Ramos (cell line): ENCODE data around the gene ZNF692.
"Not testable (repeated sequence)": the region's sequence is repeated elsewhere in the genome, so short reads cannot be mapped to it uniquely, and the experiment has no call there.

ENCODE experiments used
- in situ Hi-C: fragments of 300-500 bp; cut with MboI; formaldehyde crosslinking; loops from one replicate; pipeline ENCODE4 v1.14.3; 2022; ENCODE audit warnings: low sequenced_read_pairs; ENCODE audit not compliant: unreplicated experiment

The ZNF692 gene

DNA sequence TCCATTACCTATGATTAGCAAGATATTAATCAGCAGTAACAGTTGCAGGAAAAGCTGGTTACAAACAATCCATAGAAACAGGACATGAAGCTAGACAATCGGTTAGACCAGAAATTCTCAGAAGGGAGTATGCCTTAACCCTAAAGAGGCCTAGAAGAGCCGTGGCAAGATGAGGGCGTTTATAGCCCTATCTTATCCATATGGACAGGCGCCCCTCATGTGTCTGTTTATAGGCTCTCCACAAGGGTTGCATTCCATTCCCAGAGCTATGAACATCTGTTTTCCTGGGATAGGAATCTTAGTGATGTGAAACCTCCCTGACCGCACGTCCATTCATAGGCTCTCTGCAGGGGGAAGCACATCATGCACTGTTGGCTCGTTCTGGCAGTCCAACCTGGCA lies 23.5 kb upstream of the ZNF692 start:
- in situ Hi-C loops: not testable (repeated sequence)

DNA sequence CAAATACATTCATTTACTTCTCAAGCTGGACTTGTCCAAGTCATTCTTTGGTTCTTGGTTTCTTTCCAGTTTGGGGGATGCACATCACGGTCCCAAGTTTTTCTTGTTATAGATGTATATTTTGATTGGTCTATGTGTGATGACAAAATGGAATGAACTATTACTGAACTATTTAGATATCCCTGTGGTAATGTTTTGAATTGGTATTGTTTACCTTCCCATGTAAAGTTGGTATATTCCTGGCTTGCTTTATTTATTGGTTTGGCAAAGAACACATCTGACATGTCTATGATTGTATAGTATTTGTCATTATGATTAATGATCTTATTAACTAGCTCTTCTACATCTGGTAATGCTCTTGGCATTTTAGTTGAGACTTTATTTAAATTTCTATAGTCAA lies 22.4 kb upstream of the ZNF692 start:
- in situ Hi-C loops: no loop called here

DNA sequence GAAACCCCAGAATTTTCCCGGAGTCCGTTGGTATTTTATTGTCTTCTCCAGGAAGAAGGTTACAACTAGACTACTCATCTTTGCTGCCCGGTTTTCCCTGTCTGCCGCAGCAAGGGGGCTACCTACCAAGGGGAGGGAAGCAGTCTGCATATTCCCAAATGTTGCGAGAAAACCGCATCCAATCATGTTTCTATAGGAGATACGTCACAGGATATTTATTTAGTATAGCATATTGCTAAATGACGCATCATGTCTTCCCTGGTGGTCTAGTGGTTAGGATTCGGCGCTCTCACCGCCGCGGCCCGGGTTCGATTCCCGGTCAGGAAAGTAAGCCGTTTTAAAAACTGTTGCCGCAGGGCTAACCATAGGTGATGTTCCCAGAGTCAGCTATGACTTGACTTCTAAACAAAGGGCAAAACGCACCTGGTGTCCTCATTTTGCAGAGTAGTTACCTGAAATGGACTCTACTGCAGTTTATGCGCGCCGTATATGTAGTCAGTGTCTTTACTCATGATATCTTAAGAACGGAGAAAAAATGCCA lies 15.2 kb upstream of the ZNF692 start:
- in situ Hi-C loops: no loop called here

DNA sequence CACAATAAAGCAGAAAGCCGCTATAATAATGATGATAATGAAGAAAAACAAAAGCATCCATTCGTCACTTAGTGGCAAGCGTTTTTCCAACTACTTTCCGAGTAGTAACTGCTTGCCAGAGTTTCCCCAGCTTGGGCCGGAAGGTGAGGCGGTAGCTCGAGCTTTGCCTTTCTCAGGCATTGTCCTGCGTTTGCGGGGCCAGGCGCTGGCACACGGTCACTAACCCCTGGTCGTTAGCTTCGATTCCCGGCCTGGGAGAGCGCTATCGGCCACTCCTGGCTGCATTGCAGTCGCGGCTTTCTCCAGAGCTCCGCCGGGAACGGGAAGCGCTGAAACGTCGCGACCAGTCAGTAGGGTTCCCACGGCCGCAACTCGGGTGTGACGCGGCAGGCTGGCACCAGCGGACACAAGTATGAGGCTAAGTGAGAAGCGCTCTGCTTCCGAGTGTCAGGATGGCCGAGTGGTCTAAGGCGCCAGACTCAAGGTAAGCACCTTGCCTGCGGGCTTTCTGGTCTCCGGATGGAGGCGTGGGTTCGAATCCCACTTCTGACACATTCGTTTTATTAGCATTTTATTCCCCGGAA lies 14.6 kb upstream of the ZNF692 start:
- in situ Hi-C loops: no loop called here

DNA sequence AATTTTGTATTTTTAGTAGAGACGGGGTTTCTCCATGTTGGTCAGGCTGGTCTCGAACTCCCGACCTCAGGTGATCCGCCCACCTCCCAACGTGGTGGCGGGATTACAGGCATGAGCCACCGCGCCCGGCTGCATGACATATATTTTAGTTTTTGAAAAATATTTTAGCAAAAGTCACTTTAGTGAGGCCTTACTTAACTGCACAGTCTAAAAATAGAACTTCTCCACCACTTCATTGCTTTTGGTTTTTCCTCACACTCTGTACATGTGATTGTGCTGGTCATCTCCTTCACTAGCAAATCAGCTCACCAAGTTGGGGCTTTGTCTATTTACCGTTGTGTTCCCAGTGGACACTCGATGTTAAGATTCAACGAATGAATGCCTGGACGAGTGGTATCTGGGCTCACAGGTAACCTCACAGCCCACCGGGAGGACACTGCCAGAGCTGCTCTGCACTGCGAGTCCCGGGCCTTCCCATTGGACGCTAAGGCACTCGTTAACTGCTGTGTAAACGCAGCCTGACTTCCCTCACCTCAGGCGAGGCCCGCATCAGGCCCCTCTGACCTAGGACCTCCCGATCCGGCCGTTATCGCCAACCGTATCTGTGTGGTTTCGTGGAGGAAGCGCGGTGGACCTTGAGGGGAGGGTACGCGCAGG lies 14.0 kb upstream of the ZNF692 start:
- in situ Hi-C loops: no loop called here

DNA sequence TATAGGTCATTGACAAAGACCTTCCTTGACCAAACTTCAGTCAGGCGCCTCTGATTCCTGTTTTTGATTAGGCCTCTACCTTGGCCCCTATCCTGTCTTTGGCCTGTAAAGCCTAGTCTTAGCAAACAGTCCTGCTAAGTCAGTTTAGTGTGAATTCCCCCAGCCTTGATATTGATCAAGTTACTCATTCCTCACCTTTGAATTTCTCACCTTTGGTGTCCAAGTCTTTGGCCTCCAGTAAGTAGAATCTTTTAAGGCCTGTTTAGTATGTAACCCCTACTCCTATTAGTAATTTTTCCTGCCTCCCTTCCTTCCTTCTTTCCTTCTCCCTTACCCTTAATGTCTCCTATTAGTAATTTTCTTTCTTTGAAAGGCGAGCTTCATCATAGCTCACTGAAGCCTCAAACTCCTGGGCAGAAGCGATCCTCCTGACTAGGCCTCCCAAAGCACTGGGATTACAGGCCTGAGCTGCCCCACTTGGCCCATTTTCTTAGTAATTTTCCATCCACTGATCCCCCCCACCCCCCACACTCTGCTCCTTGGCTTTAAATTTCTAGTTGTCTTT lies 13.0 kb upstream of the ZNF692 start:
- in situ Hi-C loops: no loop called here

DNA sequence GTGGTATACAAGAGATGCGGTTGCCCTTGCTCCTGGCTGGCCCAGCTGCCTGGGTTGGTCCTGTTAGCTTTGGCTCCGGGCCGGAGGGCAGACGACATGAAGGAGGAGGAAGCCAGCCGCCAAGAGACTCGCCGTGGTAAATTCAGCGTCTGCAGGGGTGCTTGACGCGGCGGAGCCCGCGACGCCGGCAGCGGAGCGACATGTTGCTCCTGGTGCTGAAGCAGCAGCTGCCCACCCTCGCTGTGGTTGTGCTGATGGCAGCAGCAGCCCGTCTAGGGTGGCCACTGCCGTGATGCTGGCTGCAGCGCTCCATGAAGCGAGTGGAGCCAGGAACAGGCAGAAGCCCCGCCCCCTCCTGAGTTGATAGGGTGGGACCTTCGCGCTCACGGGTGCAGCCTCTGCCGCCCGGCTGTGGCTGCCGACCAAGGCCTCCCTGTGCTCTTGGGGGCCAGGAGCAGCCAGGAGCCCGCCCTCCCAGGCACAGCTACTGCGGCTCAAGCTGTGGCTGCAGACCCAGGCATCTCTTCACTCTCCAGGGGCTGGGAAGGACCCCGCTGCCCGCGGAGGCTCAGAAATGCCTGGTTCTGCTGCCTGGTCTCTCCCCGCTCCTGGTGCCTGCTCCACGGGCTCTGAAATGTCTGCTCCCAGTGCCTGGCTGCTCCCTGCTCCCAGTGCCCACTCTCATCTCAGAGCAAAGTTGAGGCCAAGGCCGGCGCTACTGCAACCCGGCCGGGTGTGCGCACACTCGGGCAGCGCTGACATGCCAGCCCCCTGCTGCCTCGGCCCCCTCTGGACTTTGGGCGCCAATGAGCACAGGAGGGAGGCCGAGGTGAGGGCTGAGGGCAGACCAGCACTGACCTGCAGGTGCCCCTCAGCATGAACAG lies 4.4 kb upstream of the ZNF692 start:
- in situ Hi-C loops: no loop called here

DNA sequence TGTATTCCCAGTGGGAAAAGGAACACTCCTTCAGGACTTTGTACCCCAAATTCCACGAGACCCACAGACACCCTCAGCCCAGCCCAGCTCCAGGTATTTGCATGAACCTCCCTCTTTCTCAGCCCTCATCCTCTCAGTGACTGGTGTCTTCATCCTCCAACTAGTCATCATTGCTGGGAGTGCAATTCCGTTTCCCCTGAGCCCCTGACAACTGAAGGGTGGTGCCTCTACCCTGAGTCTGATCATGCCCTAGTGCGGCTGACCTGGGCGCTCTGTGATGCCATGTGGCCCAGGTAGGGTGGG lies 3.8 kb upstream of the ZNF692 start:
- in situ Hi-C loops: no loop called here

DNA sequence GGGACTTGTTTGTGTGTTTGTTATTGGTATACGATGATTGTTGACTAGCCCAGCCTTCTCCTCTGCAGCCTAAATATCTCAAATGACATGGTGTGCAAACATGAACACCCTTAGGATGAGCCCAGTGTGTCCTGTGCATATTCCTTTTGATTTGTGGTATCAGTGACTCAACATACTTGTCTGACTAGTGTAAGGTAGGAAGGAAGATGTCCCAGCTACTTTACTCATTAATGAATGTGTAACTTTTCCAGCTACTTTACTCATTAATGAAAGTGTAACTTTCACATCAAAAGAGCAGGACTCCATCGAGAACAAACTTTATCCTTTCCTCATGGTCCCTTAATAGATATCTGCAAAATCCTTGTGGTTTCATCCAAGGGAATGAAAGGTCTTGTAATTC lies 2.7 kb upstream of the ZNF692 start:
- in situ Hi-C loops: no loop called here

DNA sequence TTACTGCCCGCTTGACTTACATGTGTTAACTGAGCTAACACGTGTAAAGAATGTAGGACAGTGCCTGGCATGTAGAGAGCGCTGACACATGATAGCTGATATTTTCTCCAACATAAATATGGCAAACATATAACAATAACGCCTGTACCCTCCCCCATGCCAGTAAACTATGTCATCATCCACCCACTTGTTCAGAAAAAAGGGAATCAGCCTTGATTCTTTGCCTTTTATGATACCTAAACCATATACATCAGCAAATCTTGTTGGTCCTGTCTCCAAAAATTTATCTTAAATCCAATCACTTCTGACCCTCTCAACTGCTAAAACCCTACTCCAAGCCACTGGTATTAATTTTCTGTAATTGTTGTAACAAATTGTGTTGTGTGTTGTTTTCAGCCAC lies 1.1 kb upstream of the ZNF692 start:
- in situ Hi-C loops: no loop called here

DNA sequence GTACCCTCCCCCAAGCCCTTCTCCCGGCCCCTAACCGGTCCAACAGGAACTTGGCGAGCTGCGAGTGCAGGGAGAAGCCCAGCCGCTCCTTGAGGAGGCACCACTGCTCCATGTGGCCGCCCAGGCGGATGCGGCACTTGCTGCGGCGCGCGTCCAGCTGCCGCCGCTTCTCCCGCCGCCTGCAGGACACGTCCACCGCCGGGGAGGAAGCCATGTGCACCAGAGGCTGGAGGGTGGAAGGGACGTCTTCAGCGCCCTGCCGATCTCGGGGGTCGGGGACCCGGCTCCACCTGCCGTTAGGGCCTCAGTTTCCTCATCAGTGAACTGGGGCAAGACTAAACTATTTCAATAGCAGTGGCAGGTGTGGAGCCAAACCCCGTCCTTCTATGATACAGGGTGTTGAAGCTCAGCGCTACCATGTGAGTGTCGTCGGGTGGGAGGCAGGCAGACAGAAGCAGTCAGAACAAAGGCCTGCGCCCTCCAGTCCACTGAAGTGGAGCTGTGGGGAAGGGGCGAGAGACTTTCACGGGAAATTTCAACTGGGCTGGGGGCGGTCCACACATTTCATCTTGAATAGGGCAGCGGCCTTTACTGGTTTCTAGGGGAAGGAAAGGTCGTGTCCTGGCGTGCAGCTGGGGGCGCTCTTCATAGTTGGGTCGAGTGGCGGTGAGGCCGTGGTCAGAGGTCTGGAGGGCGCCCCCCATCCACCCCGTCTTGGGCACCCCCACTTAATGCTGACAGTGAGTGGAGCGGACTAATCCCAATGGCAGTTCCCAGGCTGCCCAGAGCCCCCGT lies 592 bp downstream of the ZNF692 start:
- in situ Hi-C loops: no loop called here

DNA sequence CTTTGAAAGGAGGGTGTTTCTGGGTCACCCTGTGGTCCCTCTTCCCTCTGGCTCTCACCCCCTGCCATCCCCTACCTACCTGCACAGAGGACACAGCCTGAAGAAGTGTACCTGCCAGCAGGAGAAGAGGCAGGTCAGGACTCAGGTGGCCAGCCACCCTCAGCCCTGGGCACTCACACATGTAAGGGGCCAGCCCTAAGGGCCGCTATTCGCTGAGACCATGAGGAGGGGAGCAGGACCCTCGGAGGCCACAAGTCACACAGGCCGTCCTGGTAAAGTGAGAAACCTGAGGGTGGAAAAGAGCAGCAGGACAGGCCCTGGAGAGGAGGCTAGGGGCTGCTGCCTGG lies 1.2 kb downstream of the ZNF692 start:
- in situ Hi-C loops: no loop called here

DNA sequence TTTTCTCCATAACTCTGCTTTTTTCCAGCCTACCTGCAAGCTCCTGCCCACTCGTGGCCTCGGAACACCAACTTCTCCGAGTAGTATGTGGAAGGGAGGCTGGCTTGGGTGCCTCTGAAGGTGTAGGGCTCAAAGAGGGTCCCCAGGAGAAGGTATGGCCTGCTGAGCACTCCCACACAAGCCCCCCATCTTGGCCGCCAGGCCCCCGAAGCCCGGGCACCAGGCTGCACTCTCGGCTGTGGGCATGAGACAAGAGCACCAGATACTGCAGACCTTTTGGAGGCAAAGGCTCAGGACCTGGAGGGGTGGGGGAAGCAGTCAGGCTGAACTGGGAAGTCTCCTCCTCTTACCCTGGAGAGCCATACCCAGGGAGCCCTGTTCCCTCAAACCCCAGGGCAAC lies 1.7 kb downstream of the ZNF692 start:
- in situ Hi-C loops: no loop called here

DNA sequence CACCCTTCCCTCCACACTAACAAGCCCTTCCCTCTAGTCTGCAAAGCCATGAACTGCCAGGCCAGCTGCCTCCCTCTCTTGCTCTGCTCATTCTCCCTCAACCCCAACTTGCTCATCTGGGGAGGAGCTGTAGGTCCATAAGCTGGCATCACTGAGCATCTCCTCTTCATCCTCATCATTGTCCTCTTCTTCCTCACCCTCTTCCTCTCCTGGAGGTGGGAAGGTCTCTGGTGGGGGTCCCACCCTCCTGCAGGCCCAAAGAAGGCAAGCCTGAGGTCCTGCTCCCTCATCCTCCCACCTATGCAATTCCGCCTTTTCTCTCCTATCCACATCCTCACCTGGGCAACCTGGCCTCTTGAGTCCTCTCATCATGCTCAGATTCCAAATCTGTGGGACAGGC lies 2.7 kb downstream of the ZNF692 start:
- in situ Hi-C loops: no loop called here

DNA sequence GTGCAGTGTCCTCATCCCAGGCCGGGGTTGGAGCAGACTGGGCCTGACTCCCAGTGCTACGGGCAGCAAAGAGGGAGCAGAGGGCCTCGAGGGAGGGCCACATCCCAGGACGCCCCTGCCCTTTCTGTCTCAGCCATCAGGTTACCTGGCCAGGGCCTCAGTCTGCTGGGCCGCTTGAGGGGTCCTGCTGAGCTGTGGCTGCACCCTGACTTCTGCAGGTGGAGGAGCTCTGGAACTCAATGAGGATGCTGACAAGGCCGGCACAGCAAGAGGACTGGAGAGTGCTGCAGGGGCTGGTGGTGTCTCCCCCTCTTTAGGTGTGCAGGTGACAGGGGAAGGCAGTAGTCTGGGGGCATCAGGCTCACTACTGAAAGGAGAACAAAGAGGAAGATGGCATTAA lies 3.3 kb downstream of the ZNF692 start:
- in situ Hi-C loops: no loop called here

DNA sequence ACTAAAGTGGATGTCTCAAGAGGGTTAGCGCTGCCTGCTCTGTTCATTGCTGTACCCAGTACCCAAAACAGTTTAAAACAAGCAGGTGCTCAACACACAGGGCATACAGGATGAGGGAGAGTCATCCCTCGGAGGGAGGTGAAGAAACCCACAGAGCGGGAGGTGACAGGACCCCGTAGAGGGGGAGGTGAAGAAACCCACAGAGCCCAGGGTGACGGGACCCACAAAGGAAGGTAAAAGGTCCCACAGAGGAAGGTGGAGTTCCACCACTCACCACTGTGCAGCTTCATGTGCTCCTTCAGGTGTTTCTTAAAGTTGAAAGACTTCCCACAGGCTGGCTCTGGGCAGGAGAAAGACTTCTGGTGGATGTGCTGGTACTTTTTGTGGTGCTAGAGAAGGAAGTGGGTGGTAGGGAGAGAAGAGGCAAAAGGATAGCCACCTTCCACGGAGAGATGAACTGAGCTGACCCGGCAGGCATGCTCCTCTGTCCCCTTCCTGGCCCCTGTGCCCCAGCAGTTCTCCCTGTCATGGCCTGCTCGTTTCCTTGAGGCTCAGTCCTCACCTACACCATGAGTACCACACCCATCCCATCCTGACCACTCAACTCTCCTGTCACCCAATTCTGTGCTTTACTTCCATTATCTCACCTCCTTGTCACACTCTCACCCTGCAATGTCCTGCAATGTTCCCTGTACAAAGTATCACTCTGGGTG lies 5.1 kb downstream of the ZNF692 start:
- in situ Hi-C loops: no loop called here

DNA sequence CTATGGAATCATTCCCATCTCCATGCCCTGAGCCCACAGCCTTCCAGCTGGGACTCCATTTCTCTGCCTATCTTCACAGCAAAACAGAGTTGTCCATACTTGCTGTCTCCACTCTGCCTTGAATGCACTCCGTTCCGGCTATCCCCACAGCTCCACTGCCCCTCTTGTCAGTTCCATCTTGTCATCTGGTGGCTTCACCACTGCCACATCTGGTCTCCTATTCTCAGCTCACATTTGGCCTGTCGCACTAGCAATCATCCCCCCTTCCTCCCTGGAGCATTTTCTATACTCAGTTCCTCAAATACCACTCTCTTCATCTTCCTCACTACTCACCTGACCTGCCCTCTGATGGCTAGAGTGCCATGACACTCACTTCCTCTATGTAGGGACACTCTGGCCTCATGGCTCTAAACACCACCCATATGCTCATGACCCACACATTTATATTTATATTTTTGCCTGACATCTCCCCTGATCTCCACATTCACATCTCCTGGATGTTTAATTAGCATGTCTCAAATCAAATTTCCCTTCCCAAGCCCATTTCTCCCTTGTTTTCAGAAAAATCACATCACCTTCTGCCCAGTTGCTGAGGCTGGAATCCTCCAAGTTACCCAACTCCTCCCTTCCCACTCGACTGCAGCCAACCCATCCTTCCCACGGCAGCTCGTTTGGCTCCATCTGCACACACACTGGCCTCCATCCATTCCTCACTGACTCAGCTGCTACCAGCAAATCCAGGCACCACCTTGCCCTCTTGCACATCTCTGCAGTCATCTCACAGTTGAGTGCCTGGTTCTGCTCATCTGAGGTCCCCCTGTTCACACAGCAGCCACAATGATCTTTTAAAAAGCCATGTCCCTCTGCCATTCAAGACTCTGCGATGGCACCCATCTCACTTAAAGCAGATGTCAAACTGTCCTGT lies 6.1 kb downstream of the ZNF692 start:
- in situ Hi-C loops: no loop called here

DNA sequence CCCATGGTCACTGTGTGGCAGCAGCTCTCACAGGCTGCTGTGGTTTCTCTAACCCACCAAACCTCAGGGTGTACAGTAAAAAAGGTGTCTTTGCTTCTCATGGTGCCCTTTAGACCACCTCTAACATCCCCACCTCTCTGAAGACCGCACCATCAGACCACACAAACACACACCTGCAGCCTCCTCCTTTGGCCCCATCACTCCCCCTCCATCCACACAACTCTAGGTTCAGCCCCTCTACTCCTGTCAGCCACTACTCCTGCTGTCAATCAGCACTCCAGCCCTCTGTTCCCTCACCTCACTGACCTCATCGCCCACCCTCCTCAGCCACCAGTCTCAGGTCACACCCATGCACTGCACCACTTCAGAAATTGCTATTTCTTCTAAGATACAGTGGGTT lies 7.5 kb downstream of the ZNF692 start:
- in situ Hi-C loops: no loop called here
